Omental fat pad (tissue), 4 donors: ENCODE data around the gene PIGB. TPM values are rescaled to one million over a fixed set of nuclear protein-coding genes. Genes with fewer than 3 reads are reported as not detected.
A peak's percentile ranks its signal among the peaks of the same experiment; 100 is the strongest.
"Not testable (repeated sequence)": the region's sequence is repeated elsewhere in the genome, so short reads cannot be mapped to it uniquely, and the experiment has no call there.

Experiments used
- ATAC-seq: fragments of 150-250 bp; one replicate; pipeline ENCODE4 v1.9.1; 2016; ENCODE audit warnings: mild to moderate bottlenecking, moderate library complexity; ENCODE audit not compliant: low FRiP score
- DNase-seq: peaks from one replicate; pipeline ENCODE4 v3.0.0-alpha.2; 2019; ENCODE audit warnings: low spot score
- total RNA-seq, 4 donors: library from RNA; depleted of rRNA; stranded (reverse); fragments of >200 nt; gene quantifications; one replicate each; pipeline ENCODE4 v1.1.0, GENCODE V29; 2016
- TF ChIP-seq, protein P1 (sequence below), 3 donors: fragments of 450-650 bp; IDR thresholded peaks; one replicate each; pipeline ENCODE4 v1.5.1; 2016 to 2017; ENCODE audit warnings: antibody characterized with exemption in 3 of 3, mild to moderate bottlenecking in 3 of 3, moderate library complexity in 2 of 3

Gene PIGB
- total RNA-seq, 4 donors from 2014 or later: 8.2 to 14.5 (median 11.1) TPM

DNA sequence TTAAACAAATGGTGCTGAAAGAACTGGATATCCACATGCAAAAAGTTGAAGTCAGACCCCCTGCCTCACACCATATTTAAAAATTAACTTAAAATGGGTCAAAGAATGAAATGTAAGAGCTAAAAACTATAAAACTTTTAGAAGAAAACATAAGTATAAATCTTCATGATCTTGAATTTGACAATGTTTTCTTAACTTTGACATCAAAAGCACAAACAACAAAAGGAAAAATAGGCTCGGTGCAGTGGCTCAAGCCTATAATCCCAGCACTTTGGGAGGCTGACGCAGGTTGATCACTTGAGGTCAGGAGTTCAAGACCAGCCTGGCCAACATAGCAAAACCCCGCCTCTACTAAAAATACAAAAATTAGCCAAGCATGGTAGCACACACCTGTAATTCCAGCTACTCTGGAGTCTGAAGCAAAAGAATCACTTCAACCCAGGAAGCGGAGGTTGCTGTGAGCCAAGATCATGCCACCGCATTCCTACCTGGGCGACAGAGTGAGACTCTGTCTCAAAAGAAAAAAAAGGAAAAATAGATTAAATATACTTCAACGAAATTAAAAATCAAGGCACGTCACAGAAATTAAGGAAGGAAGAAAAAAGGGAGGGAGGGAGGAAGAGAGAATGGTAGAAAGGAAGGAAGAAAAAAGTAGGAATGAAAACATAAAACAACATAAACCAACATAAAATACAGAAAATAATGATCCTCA lies 30.9 kb upstream of the PIGB start:
- DNase-seq (no peak), ATAC-seq (no peak)
- TF ChIP-seq, protein P1, sequence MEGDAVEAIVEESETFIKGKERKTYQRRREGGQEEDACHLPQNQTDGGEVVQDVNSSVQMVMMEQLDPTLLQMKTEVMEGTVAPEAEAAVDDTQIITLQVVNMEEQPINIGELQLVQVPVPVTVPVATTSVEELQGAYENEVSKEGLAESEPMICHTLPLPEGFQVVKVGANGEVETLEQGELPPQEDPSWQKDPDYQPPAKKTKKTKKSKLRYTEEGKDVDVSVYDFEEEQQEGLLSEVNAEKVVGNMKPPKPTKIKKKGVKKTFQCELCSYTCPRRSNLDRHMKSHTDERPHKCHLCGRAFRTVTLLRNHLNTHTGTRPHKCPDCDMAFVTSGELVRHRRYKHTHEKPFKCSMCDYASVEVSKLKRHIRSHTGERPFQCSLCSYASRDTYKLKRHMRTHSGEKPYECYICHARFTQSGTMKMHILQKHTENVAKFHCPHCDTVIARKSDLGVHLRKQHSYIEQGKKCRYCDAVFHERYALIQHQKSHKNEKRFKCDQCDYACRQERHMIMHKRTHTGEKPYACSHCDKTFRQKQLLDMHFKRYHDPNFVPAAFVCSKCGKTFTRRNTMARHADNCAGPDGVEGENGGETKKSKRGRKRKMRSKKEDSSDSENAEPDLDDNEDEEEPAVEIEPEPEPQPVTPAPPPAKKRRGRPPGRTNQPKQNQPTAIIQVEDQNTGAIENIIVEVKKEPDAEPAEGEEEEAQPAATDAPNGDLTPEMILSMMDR (IDR thresholded peaks at IDR 0.05): no peak

- ATAC-seq: peak; percentile 42
- TF ChIP-seq, protein P1 (IDR thresholded peaks at IDR 0.05): no peak
- DNase-seq: no peak
Measured at GRCh38 chr15:55289011-55289745, 29.8 kb upstream of the PIGB start.

GRCh38 chr15:55289746-55290527 lies 29.1 kb upstream of the PIGB start, which contains the start of gene RAB27A:
RAB27A (minus strand) TSS chr15:55289813; CDS start chr15:55234934, 54,879 bp downstream.
- TF ChIP-seq, protein P1 (IDR thresholded peaks at IDR 0.05): no peak
- ATAC-seq (peak; percentile 94), DNase-seq (peak; percentile 46)

GRCh38 chr15:55290528-55291057 lies 28.4 kb upstream of the PIGB start:
- peak; percentile 69 for DNase-seq
- ATAC-seq: peak; percentile 95
- TF ChIP-seq, protein P1 (IDR thresholded peaks at IDR 0.05): peak in 1 of 3 donors; percentile 10

DNA sequence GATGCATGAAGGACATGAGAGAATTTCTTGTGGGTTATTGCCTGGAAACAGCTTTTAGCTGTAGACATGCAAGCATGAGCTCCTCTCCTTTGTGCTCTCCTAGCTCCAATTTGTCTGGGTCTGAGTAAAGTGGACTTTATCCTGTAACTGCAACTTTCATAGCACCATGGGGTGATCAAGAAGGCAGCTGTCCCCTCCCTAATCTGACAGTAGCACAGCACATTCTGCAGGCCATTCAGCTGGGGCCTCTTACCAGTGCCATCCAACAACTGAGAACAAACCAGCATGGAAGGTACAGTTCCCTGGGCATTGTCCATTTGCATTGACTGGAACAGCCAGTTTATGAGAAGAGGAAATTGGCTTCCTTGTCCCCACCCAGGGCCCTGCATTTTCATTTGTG lies 21.7 kb upstream of the PIGB start:
- ATAC-seq: no peak

DNA sequence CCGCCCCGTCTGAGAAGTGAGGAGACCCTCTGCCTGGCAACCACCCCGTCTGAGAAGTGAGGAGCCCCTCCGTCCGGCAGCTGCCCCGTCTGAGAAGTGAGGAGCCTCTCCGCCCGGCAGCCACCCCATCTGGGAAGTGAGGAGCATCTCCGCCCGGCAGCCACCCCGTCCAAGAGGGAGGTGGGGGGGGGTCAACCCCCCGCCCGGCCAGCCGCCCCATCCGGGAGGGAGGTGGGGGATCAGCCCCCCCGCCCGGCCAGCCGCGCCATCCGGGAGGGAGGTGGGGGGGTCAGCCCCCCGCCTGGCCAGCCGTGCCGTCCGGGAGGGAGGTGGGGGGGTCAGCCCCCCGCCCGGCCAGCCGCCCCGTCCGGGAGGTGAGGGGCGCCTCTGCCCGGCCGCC lies 16.2 kb upstream of the PIGB start:
- ATAC-seq, DNase-seq: not testable (repeated sequence)

More for the DNA sequence above, 21.7 kb upstream of the PIGB start:
- DNase-seq: no peak
- TF ChIP-seq, protein P1 (IDR thresholded peaks at IDR 0.05): no peak
